ENCODE measurements around the gene PTPRN2. TPM values are rescaled to one million over a fixed set of nuclear protein-coding genes. Genes with fewer than 3 reads are reported as not detected.

PTPRN2 gene
- polyA plus RNA-seq, 1 experiment: 0.02 TPM

DNA sequence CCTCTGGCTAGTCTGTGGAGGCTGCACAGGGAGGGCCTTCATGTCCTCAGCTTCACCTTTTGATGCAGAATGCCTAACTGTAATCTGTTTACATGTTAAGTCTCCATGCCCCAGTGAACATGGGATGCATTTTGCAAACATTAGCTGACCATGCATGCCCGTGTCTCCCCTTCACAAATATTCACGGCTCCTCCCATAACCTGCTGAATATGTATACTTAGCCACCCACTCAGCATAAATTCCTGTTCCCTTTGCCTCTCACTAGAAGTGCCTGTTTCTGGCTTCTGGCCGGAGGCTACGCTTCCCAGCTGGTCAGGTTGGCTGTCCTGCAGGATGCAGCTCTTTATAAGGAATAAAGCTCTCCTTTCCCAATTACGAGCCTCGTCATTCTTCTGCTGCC is 698.1 kb downstream of the PTPRN2 start:
- ChIA-PET CTCF (no interaction called here), POLR2A (no interaction called here)
- DNase-seq (ENCODE audit: low read depth, low spot score): no peak
- Histone ChIP-seq H3K27ac (ENCODE audit: low read depth, low read length) (no peak overlapping the region), H3K27me3 (ENCODE audit: control insufficient read depth, insufficient read depth, low read length) (no peaks in the 10 kb centered on the region), H3K9me3 (ENCODE audit: control insufficient read depth, insufficient read depth, low read length) (peaks cover 78% of the 10 kb centered on the region), H3K4me3 (ENCODE audit: low read depth, low read length) (no peak overlapping the region)
- no peak for TF ChIP-seq CTCF (IDR thresholded peaks at IDR 0.05; ENCODE audit: low read depth, low read length)

DNA sequence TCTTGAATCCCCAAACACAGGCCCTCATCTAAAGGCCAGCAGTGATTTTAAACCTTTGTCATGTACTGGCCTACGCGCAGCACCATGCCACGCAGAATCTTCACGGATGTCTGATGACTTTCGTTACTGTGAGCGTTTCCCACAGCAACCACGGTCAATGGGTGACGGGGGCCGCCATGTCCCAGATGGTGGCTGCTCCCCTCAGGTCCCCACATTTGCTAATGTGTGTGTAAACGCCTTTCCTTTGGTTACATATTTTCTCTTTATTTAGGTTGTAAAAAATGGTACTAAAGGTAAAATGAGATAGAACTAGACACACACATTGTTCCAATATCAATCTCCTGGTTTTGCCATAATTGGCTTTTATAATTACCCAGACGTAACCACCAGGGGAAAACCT is 699.0 kb downstream of the PTPRN2 start:
- Histone ChIP-seq H3K27me3 (ENCODE audit: control insufficient read depth, insufficient read depth, low read length) (no peaks in the 10 kb centered on the region), H3K9me3 (ENCODE audit: control insufficient read depth, insufficient read depth, low read length) (peaks cover 76% of the 10 kb centered on the region), H3K4me3 (ENCODE audit: low read depth, low read length) (no peak overlapping the region), H3K27ac (ENCODE audit: low read depth, low read length) (no peak overlapping the region)
- TF ChIP-seq CTCF (IDR thresholded peaks at IDR 0.05; ENCODE audit: low read depth, low read length): no peak
- CTCF ChIA-PET: no interaction called here
- DNase-seq (ENCODE audit: low read depth, low spot score): no peak
- POLR2A ChIA-PET: no interaction called here

DNA sequence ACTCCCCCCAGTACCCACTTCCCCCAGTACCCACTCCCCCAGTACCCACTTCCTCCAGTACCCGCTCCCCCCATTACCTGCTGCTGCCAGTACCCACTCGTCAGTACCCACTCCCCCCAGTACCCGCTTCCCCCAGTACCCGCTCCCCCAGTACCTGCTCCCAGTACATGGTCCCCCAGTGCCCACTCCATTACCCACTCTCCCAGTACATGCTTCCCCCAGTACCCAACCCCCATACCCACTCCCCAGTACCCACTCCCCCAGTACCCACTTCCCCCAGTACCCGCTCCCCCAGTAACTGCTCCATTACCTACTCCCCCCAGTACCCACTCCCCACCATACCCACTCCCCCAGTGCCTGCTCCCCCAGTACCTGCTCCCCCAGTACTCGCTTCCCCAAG is 700.2 kb downstream of the PTPRN2 start:
- ChIA-PET POLR2A (no interaction called here), CTCF (no interaction called here)
- TF ChIP-seq CTCF (IDR thresholded peaks at IDR 0.05; ENCODE audit: low read depth, low read length): no peak
- DNase-seq (ENCODE audit: low read depth, low spot score): no peak
- Histone ChIP-seq H3K9me3 (ENCODE audit: control insufficient read depth, insufficient read depth, low read length) (peaks cover 78% of the 10 kb centered on the region), H3K27me3 (ENCODE audit: control insufficient read depth, insufficient read depth, low read length) (no peaks in the 10 kb centered on the region), H3K27ac (ENCODE audit: low read depth, low read length) (no peak overlapping the region), H3K4me3 (ENCODE audit: low read depth, low read length) (no peak overlapping the region)

- H3K27ac ChIP-seq (ENCODE audit: low read depth, low read length): no peak overlapping the region
- DNase-seq (ENCODE audit: low read depth, low spot score): no peak
- no peak overlapping the region for H3K4me3 ChIP-seq (ENCODE audit: low read depth, low read length)
- TF ChIP-seq CTCF (IDR thresholded peaks at IDR 0.05; ENCODE audit: low read depth, low read length): no peak
- ChIA-PET POLR2A (no interaction called here), CTCF (no interaction called here)
- no peaks in the 10 kb centered on the region for H3K27me3 ChIP-seq (ENCODE audit: control insufficient read depth, insufficient read depth, low read length)
- H3K9me3 ChIP-seq (ENCODE audit: control insufficient read depth, insufficient read depth, low read length): peaks cover 79% of the 10 kb centered on the region
These were observed 700.9 kb downstream of the PTPRN2 start for GRCh38 chr7:157886711-157887110.

- no peak overlapping the region for H3K4me3 ChIP-seq (ENCODE audit: low read depth, low read length)
- no peaks in the 10 kb centered on the region for H3K27me3 ChIP-seq (ENCODE audit: control insufficient read depth, insufficient read depth, low read length)
- TF ChIP-seq CTCF (IDR thresholded peaks at IDR 0.05; ENCODE audit: low read depth, low read length): no peak
- CTCF ChIA-PET: no interaction called here
- peaks cover 78% of the 10 kb centered on the region for H3K9me3 ChIP-seq (ENCODE audit: control insufficient read depth, insufficient read depth, low read length)
- POLR2A ChIA-PET: no interaction called here
- H3K27ac ChIP-seq (ENCODE audit: low read depth, low read length): no peak overlapping the region
- no peak for DNase-seq (ENCODE audit: low read depth, low spot score)
These were observed 701.4 kb downstream of the PTPRN2 start for GRCh38 chr7:157886266-157886665.
